ENCODE data around the gene GLRX3. TPM values are rescaled to one million over a fixed set of nuclear protein-coding genes. Genes with fewer than 3 reads are reported as not detected.

Gene GLRX3
- total RNA-seq, 4 donors from 2014 or later = 20.0 to 58.4 (median 45.0) TPM

DNA sequence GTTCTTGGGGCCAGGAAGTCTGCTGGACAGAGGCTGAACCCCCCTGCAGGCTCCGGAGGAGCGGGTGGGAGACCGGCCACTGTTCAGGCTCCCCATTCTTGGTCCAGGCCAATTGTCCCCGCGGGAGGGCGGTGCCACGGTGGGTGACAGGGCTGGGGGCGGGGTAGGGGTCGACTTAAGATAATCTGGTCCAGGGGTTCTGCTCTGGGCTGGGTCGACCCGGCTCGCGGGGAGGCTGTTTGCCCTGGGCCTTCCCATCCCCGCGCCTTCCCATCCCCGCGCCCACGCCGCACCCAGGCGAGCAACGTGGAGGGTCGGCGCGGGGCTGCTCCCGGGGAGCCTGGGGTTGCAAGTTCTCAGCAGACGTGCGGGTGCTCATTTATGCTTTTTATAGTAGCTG, 7.3 kb upstream of the GLRX3 start:
- no peak overlapping the region for H3K4me3 ChIP-seq
- no peaks in the 10 kb centered on the region for H3K36me3 ChIP-seq

DNA sequence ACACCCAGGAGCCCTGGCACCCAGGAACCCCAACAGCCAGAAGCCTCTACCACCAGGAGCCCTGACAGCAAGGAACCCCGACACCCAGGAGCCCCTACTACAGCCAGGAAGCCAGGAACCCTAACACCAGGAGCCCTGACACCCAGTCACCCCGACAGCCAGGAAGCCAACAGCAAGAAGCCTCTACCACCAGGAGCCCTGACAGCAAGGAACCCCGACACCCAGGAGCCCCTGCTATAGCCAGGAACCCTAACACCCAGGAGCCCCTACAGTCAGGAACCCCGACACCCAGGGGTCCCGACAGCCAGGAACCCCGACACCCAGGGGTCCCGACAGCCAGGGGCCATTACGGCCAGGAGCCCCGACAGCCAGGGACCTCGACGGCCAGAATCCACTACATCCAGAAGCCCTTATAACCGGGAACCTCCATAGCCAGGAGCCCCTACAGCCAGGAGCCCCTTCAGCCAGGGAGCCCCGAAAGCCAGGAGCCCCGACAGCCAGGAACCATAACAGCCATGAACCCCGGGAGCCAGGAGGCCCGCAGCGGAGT, 440 bp upstream of the GLRX3 start:
- Histone ChIP-seq H3K4me3 (peak overlapping the region; percentile 90 to 91), H3K9me3 (no peaks in the 10 kb centered on the region), H3K4me1 (peaks cover 6 to 13% of the 10 kb centered on the region in 2 donors), H3K27ac (peak overlapping the region; percentile 78 to 81), H3K27me3 (no peaks in the 10 kb centered on the region), H3K36me3 (no peaks in the 10 kb centered on the region)
- intact Hi-C loops (cut with DNase I; ENCODE audit: low total_unique reads) = no loop called here
- DNase-seq = no peak
- TF ChIP-seq, protein P1, sequence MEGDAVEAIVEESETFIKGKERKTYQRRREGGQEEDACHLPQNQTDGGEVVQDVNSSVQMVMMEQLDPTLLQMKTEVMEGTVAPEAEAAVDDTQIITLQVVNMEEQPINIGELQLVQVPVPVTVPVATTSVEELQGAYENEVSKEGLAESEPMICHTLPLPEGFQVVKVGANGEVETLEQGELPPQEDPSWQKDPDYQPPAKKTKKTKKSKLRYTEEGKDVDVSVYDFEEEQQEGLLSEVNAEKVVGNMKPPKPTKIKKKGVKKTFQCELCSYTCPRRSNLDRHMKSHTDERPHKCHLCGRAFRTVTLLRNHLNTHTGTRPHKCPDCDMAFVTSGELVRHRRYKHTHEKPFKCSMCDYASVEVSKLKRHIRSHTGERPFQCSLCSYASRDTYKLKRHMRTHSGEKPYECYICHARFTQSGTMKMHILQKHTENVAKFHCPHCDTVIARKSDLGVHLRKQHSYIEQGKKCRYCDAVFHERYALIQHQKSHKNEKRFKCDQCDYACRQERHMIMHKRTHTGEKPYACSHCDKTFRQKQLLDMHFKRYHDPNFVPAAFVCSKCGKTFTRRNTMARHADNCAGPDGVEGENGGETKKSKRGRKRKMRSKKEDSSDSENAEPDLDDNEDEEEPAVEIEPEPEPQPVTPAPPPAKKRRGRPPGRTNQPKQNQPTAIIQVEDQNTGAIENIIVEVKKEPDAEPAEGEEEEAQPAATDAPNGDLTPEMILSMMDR (IDR thresholded peaks at IDR 0.05) = no peak
- TF ChIP-seq POLR2A (IDR thresholded peaks at IDR 0.05) = no peak

More for the DNA sequence above, 7.3 kb upstream of the GLRX3 start:
- TF ChIP-seq, protein P1 (IDR thresholded peaks at IDR 0.05) = no peak
- no peak for TF ChIP-seq POLR2A (IDR thresholded peaks at IDR 0.05)
- Histone ChIP-seq H3K4me1 (no peaks in the 10 kb centered on the region), H3K27ac (no peak overlapping the region), H3K9me3 (no peaks in the 10 kb centered on the region), H3K27me3 (no peaks in the 10 kb centered on the region)
- no peak for DNase-seq
- intact Hi-C loops (cut with DNase I; ENCODE audit: low total_unique reads) = no loop called here

DNA sequence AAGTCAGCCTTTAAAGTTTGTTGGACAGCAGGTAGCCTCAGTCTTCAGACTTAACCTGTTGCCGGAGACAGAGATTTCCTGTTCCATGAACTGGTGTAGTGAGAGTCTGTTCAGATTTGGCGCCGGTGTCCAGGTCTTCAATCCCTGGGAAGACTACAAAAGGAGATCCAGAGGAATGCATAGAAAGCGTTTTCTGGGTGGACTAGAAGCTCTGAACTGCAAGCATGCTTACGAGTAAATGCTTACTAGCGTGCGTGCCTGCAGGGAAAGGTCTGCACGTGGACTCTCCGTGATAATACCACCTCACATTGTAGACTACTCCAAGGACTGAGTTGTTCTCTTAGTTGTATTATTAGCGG, 878 bp downstream of the GLRX3 start:
- Histone ChIP-seq H3K9me3 (no peaks in the 10 kb centered on the region), H3K4me3 (peak overlapping the region; percentile 90 to 91), H3K36me3 (no peaks in the 10 kb centered on the region), H3K27me3 (no peaks in the 10 kb centered on the region), H3K4me1 (peaks cover 6 to 13% of the 10 kb centered on the region in 2 donors), H3K27ac (peak overlapping the region; percentile 78 to 81)
- TF ChIP-seq POLR2A (IDR thresholded peaks at IDR 0.05) = no peak
- intact Hi-C loops (cut with DNase I; ENCODE audit: low total_unique reads) = no loop called here
- DNase-seq = no peak

DNA sequence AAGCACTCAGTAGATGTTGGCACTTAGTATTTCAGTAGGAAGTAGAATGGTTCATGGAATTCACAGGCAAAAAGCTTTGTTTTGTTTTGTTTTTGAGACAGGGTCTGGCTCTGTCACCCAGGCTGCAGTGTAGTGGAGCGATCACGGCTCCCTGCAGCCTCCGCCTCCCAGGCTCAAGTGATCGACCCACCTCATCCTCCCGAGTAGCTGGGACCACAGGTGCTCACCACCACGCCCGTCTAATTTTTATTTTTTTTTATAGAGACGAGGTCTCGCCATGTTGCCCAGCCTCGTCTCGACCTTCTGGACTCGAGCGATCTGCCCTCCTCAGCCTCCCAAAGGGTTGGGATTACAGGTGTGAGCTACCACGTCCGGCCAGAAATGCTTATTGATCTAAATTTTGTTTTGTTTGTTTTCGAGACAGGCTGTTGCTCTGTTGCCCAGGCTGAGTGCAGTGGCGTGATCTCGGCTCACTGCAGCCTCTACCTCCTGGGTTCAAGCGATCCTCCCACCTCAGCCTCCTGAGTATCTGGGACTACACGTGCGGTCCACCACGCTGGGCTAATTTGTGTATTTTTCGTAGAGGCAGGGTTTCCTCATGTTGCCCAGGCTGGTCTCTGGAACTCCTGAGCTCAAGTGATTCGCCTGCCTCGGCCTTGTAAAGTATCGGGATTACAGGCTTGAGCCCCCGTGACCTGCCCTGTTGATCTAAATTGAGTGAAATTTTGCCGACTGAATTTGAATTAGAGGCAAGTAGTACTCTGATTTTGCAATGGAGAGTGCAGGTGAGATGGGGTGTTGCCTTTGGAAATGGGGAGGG, 1.7 kb downstream of the GLRX3 start:
- Histone ChIP-seq H3K36me3 (no peaks in the 10 kb centered on the region), H3K27me3 (no peaks in the 10 kb centered on the region), H3K4me3 (peak overlapping the region; percentile 90 to 91), H3K27ac (no peak overlapping the region), H3K9me3 (no peaks in the 10 kb centered on the region), H3K4me1 (peaks cover 6 to 13% of the 10 kb centered on the region in 2 donors)
- TF ChIP-seq, protein P1 (IDR thresholded peaks at IDR 0.05) = no peak
- no peak for TF ChIP-seq POLR2A (IDR thresholded peaks at IDR 0.05)
- intact Hi-C loops (cut with DNase I; ENCODE audit: low total_unique reads) = no loop called here
- DNase-seq = no peak

DNA sequence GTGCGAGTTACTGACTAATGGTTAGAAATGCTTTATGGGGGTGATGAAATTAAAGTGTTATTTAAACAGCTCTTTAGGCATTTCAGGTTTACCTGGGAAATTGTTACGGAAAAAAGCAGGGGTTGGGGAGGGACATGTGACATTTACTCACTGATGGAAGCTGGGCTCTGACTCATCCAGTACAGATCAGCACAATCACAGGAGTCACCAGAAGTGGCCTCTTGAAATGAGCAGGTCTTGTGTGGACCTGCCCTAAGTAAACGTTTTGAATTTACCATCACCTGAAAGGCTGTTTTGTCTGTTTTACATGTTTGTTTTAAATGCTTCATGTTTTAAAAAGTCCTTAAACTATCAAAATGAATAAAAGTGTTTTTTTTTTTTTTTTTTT, 2.3 kb downstream of the GLRX3 start:
- Histone ChIP-seq H3K27me3 (no peaks in the 10 kb centered on the region), H3K27ac (no peak overlapping the region), H3K36me3 (no peaks in the 10 kb centered on the region), H3K9me3 (no peaks in the 10 kb centered on the region), H3K4me3 (no peak overlapping the region), H3K4me1 (peaks cover 6 to 13% of the 10 kb centered on the region in 2 donors)
- TF ChIP-seq, protein P1 (IDR thresholded peaks at IDR 0.05) = no peak
- no peak for TF ChIP-seq POLR2A (IDR thresholded peaks at IDR 0.05)
- intact Hi-C loops (cut with DNase I; ENCODE audit: low total_unique reads) = no loop called here
- DNase-seq = no peak

Measured in uterus (tissue), 4 donors.